OCI-LY7 (cell line): ENCODE measurements around the gene TMEM183A. TPM values are rescaled to one million over a fixed set of nuclear protein-coding genes. Genes with fewer than 3 reads are reported as not detected.

Experiments
- BruUV-seq: library from RNA; stranded (reverse); fragments of 400-500 nt; replicated peaks from 2 replicates; lab custom pipeline; 2021; lab: Mats Ljungman, UMichigan
- CTCF ChIA-PET: fragments of 300-600 bp; sonication (Branson Sonifier 250); formaldehyde crosslinking; loops from one replicate; lab custom pipeline; 2022; ENCODE audit warnings: antibody characterized with exemption; ENCODE audit not compliant: unreplicated experiment; lab: Charles Lee
- POLR2A ChIA-PET: fragments of 300-600 bp; sonication (Branson Sonifier 250); formaldehyde crosslinking; loops from one replicate; lab custom pipeline; 2022; ENCODE audit warnings: antibody characterized with exemption; lab: Charles Lee
- DNase-seq: peaks from one replicate; pipeline ENCODE4 v3.0.0-alpha.2; 2015; ENCODE audit warnings: low spot score
- H2AFZ ChIP-seq: fragments of 200-600 bp; sonication (generic), shearing (Covaris generic); 2 replicates; pipeline ENCODE4 v1.6.1; 2014; ENCODE audit warnings: mild to moderate bottlenecking, antibody characterized with exemption, low read length, moderate library complexity
- H3K27ac ChIP-seq: fragments of 200-600 bp; sonication (generic); 2 replicates; pipeline ENCODE4 v1.5.1; 2014; ENCODE audit warnings: mixed run types, low read depth, mild to moderate bottlenecking, moderate library complexity, low read length, inconsistent platforms; ENCODE audit not compliant: poor library complexity, severe bottlenecking
- H3K36me3 ChIP-seq: fragments of 200-600 bp; sonication (generic); 2 replicates; pipeline ENCODE4 v1.6.1; 2014; ENCODE audit warnings: mild to moderate bottlenecking, antibody characterized with exemption, low read length, moderate library complexity, mixed read lengths; ENCODE audit not compliant: insufficient read depth
- H3K4me1 ChIP-seq: fragments of 200-600 bp; sonication (generic); 2 replicates; pipeline ENCODE4 v1.5.1; 2014; ENCODE audit warnings: mild to moderate bottlenecking, low read length; ENCODE audit not compliant: insufficient read depth, poor library complexity, severe bottlenecking
- H3K4me2 ChIP-seq: fragments of 200-600 bp; sonication (generic); 2 replicates; pipeline ENCODE4 v1.6.1; 2014; ENCODE audit warnings: mild to moderate bottlenecking, low read length
- H3K4me3 ChIP-seq: fragments of 200-600 bp; sonication (generic); 2 replicates; pipeline ENCODE4 v1.5.1; 2014; ENCODE audit warnings: mild to moderate bottlenecking, low read depth, low read length; ENCODE audit not compliant: poor library complexity, severe bottlenecking
- H3K79me2 ChIP-seq: fragments of 200-600 bp; sonication (generic); 2 replicates; pipeline ENCODE4 v1.6.1; 2016; ENCODE audit warnings: low read depth, mild to moderate bottlenecking, low read length, moderate library complexity, mixed read lengths; ENCODE audit not compliant: insufficient read depth
- H3K9me2 ChIP-seq: fragments of 200-600 bp; sonication (generic); 2 replicates; pipeline ENCODE4 v1.6.1; 2016; ENCODE audit warnings: mild to moderate bottlenecking, low read length, mixed read lengths; ENCODE audit not compliant: insufficient read depth
- H3K9me3 ChIP-seq: fragments of 200-600 bp; sonication (generic); 2 replicates; pipeline ENCODE4 v1.6.1; 2014; ENCODE audit warnings: mild to moderate bottlenecking, mixed run types, low read length, mixed read lengths
- H4K20me1 ChIP-seq: fragments of 200-600 bp; sonication (generic); 2 replicates; pipeline ENCODE4 v1.6.1; 2014; ENCODE audit warnings: mild to moderate bottlenecking, antibody characterized with exemption, low read length, moderate library complexity, mixed read lengths; ENCODE audit not compliant: insufficient read depth
- EZH2phosphoT487 ChIP-seq: fragments of 200-600 bp; sonication (generic); IDR thresholded peaks from 2 replicates; pipeline ENCODE4 v1.6.1; 2018; ENCODE audit warnings: low read depth, borderline replicate concordance, mild to moderate bottlenecking, mixed run types, antibody characterized with exemption, low read length, moderate library complexity, mixed read lengths
- intact Hi-C: fragments of 100-400 bp; cut with micrococcal nuclease; formaldehyde crosslinking; loops from one replicate; pipeline ENCODE4 v1.10.0; 2022; ENCODE audit not compliant: unreplicated experiment
- total RNA-seq, 2 experiments: library from RNA; depleted of rRNA in 1 of 2; stranded (reverse); fragments of >200 nt in 1 of 2; shearing (Covaris generic) in 1 of 2; gene quantifications; 2 replicates each; pipeline ENCODE4 v1.2.3, GENCODE V29; 2014 to 2022
- TF ChIP-seq, protein P1 (sequence below): fragments of 200-600 bp; sonication (generic); conservative IDR thresholded peaks from 2 replicates; pipeline ENCODE4 v1.5.1; 2014; ENCODE audit warnings: mild to moderate bottlenecking, antibody characterized with exemption, low read length, moderate library complexity, mixed read lengths

TMEM183A gene
- total RNA-seq, 2 experiments from 2014 or later: 83.9 to 92.4 TPM

DNA sequence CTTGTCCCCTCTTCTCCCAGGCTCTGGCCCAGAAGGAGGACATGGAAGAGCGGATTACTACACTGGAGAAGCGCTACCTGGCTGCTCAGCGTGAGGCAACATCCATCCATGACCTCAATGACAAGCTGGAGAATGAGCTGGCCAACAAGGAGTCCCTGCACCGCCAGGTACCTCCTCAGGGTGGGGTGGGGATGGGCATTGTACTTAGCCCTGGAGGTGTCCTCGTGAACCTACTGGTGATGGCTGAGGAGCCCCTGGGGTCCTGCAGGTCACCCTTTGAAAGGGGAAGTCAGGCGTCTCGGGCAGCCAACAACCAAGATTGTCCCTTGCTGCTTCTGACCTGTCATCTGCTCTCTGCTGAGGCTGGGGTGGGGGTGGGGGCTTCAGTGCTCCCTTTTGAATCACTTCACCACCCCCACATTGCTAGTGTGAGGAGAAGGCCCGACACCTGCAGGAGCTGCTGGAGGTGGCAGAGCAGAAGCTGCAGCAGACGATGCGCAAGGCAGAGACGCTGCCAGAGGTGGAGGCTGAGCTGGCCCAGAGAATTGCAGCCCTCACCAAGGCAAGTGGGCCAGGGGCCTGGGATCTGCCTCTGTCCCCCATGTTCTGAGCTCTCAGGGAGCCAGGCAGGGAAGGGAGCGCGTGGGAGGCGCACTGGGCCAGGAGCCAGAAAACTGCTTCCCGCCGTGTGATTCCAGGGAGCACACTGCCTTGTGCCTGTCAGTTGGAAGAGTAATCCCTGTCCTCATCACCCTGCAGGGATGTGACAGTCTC is 38.8 kb downstream of the TMEM183A start:
- no peaks in the 10 kb centered on the region for H3K4me1 ChIP-seq
- TF ChIP-seq, protein P1, sequence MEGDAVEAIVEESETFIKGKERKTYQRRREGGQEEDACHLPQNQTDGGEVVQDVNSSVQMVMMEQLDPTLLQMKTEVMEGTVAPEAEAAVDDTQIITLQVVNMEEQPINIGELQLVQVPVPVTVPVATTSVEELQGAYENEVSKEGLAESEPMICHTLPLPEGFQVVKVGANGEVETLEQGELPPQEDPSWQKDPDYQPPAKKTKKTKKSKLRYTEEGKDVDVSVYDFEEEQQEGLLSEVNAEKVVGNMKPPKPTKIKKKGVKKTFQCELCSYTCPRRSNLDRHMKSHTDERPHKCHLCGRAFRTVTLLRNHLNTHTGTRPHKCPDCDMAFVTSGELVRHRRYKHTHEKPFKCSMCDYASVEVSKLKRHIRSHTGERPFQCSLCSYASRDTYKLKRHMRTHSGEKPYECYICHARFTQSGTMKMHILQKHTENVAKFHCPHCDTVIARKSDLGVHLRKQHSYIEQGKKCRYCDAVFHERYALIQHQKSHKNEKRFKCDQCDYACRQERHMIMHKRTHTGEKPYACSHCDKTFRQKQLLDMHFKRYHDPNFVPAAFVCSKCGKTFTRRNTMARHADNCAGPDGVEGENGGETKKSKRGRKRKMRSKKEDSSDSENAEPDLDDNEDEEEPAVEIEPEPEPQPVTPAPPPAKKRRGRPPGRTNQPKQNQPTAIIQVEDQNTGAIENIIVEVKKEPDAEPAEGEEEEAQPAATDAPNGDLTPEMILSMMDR: no peak
- no peak for TF ChIP-seq EZH2phosphoT487
- intact Hi-C loops: no loop called here
- CTCF ChIA-PET: interaction anchor here (0.5 kb wide), 1 partner anchor 88 kb away, joined by 3 read pairs; no protein-coding TSS in a partner anchor
- no peak overlapping the region for H2AFZ ChIP-seq
- no peak for DNase-seq
- no peaks in the 10 kb centered on the region for H3K9me2 ChIP-seq
- H3K36me3 ChIP-seq: no peaks in the 10 kb centered on the region
- H3K79me2 ChIP-seq: no peaks in the 10 kb centered on the region
- BruUV-seq: no TSS peak
- no peak overlapping the region for H3K4me2 ChIP-seq
- POLR2A ChIA-PET: no interaction called here
- H3K9me3 ChIP-seq: no peaks in the 10 kb centered on the region
- H3K27ac ChIP-seq: no peak overlapping the region
- no peak overlapping the region for H3K4me3 ChIP-seq
- H4K20me1 ChIP-seq: no peaks in the 10 kb centered on the region

DNA sequence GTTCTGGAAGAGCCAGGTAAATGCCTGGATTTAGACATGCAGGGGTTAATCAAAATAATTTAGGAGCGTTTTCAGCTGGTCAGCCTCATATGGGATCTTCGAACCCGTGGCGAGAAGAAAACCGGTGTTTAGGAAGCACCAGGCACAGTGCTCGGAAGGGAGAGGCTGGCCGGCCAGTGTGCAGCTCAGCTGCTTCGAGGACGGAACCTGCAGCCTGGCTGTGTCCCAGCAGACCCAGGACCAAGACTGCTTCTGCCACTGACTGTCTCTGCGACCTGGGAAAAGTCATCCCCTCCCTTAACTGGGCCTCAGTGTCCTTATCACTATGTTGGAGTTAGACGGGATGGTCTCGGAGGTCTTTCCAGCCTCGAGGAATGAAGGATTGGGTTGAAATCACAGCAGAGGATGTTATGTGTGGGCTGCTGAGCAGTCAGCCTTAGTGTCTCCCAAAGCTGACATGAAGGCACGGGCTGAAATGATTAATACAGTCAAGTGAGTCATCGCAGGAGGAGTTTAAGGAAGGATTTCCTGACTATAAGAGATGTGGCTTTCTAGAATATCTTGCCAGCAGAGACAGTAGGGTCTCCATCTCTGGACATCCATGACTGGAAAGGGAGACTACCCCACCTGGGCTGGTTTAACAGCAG is 39.9 kb downstream of the TMEM183A start:
- ChIA-PET CTCF (interaction anchor here (0.5 kb wide), 1 partner anchor 87 kb away, joined by 3 read pairs; no protein-coding TSS in a partner anchor), POLR2A (no interaction called here)

More for the DNA sequence above, 39.9 kb downstream of the TMEM183A start:
- Histone ChIP-seq H3K9me3 (no peaks in the 10 kb centered on the region), H3K4me3 (no peak overlapping the region), H3K27ac (no peak overlapping the region), H3K9me2 (no peaks in the 10 kb centered on the region), H4K20me1 (no peaks in the 10 kb centered on the region), H3K36me3 (no peaks in the 10 kb centered on the region), H3K4me2 (no peak overlapping the region), H3K79me2 (no peaks in the 10 kb centered on the region), H2AFZ (no peak overlapping the region), H3K4me1 (no peaks in the 10 kb centered on the region)
- no peak for DNase-seq
- TF ChIP-seq, protein P1: no peak
- TF ChIP-seq EZH2phosphoT487: no peak
- BruUV-seq: no TSS peak
- intact Hi-C loops: no loop called here
